ENCODE data around the gene SLC34A3.

DNA sequence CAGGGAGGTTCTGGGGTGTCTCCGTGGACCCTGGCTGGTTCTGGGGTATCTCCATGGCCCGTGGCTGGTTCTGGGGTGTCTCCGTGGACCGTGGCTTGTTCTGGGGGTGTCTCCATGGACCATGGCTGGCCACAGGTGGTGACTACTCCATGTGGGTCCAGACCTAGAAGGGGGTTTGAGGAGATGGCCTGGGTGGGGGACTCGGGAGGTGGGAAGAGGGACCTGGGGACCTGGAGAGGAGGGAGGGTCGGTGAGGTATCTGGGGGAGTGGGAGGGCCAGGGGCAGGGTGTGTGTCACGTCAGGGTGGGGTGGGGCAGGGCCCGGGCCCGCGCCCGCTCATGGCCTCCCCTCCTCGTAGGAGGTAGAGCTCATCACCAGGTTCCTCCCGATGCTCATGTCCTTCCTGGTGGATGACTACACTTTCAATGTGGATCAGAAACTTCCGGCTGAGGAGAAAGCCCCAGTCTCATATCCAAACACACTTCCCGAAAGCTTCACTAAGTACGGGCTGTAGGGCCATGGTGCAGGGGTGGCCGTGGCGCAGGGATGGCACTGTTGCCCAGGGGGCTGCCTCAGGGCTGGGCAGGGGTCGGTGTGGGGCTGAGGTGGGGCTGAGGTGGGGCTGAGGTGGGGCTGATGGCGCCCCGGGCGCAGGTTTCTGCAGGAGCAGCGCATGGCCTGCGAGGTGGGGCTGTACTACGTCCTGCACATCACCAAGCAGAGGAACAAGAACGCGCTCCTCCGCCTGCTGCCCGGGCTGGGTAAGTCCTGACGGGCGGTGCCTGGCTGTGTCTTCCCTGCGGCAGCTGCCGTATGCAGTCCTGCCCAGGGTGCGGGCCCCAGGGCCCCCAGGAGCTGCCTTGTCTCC is 36.1 kb downstream of the SLC34A3 start:
- TF ChIP-seq, protein P1, sequence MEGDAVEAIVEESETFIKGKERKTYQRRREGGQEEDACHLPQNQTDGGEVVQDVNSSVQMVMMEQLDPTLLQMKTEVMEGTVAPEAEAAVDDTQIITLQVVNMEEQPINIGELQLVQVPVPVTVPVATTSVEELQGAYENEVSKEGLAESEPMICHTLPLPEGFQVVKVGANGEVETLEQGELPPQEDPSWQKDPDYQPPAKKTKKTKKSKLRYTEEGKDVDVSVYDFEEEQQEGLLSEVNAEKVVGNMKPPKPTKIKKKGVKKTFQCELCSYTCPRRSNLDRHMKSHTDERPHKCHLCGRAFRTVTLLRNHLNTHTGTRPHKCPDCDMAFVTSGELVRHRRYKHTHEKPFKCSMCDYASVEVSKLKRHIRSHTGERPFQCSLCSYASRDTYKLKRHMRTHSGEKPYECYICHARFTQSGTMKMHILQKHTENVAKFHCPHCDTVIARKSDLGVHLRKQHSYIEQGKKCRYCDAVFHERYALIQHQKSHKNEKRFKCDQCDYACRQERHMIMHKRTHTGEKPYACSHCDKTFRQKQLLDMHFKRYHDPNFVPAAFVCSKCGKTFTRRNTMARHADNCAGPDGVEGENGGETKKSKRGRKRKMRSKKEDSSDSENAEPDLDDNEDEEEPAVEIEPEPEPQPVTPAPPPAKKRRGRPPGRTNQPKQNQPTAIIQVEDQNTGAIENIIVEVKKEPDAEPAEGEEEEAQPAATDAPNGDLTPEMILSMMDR (conservative IDR thresholded peaks at IDR 0.05; ENCODE audit: low read length) = no peak
- no peak for TF ChIP-seq EZH2phosphoT487 (IDR thresholded peaks at IDR 0.05; ENCODE audit: borderline replicate concordance, low read depth, low read length)
